ENCODE measurements around the gene PAX2.

Gene PAX2

GRCh38 chr10:100735337-100736143 lies 9.8 kb upstream of the PAX2 start:
- no peak overlapping the region for H2BK5ac ChIP-seq (ENCODE audit: low read length)
- DNase-seq = no peak
- peak overlapping the region; percentile 46 for H3K56ac ChIP-seq (ENCODE audit: low read length)
- no peak overlapping the region for H3K4me3 ChIP-seq (ENCODE audit: low read length)
- H3K79me1 ChIP-seq (ENCODE audit: low read length) = no peaks in the 10 kb centered on the region
- H3K27ac ChIP-seq (ENCODE audit: low read depth, low read length) = no peak overlapping the region
- H2BK15ac ChIP-seq (replicated peaks; ENCODE audit: low read depth) = no peak overlapping the region
- no peak overlapping the region for H3K18ac ChIP-seq (ENCODE audit: low read length)
- H3K36me3 ChIP-seq (ENCODE audit: control insufficient read depth, insufficient read depth, low read length) = no peaks in the 10 kb centered on the region
- H3K9ac ChIP-seq (ENCODE audit: low read length) = no peak overlapping the region
- H3K4me1 ChIP-seq (ENCODE audit: control insufficient read depth, low read depth, low read length) = peaks cover 10% of the 10 kb centered on the region
- peaks cover 85% of the 10 kb centered on the region for H3K27me3 ChIP-seq (ENCODE audit: insufficient read depth, low read length, poor library complexity)
- no peaks in the 10 kb centered on the region for H3K79me2 ChIP-seq (ENCODE audit: control insufficient read depth, insufficient read depth, low read length)
- no peak overlapping the region for H4K5ac ChIP-seq (ENCODE audit: low read length)
- H3K23ac ChIP-seq (ENCODE audit: low read length) = no peak overlapping the region
- no CpG with 5 or more reads among the region's 73 CpGs for WGBS (ENCODE audit: extremely low coverage, insufficient coverage, low lambda C conversion rate)
- no peak overlapping the region for H3K4ac ChIP-seq (ENCODE audit: low read depth, low read length)
- no peak overlapping the region for H4K8ac ChIP-seq (ENCODE audit: low read depth, low read length)
- H3K4me2 ChIP-seq (ENCODE audit: low read length) = peak overlapping the region; percentile 5
- no peak overlapping the region for H2BK120ac ChIP-seq (ENCODE audit: low read depth, low read length)
- H2AK5ac ChIP-seq (ENCODE audit: low read length) = no peak overlapping the region

GRCh38 chr10:100736144-100736808 lies 9.1 kb upstream of the PAX2 start:
- Histone ChIP-seq H2AK5ac (ENCODE audit: low read length) (no peak overlapping the region), H4K8ac (ENCODE audit: low read depth, low read length) (no peak overlapping the region), H3K56ac (ENCODE audit: low read length) (no peak overlapping the region), H3K27me3 (ENCODE audit: insufficient read depth, low read length, poor library complexity) (peaks cover 86% of the 10 kb centered on the region), H3K27ac (ENCODE audit: low read depth, low read length) (no peak overlapping the region), H3K4me1 (ENCODE audit: control insufficient read depth, low read depth, low read length) (peaks cover 8% of the 10 kb centered on the region), H4K5ac (ENCODE audit: low read length) (no peak overlapping the region), H2BK120ac (ENCODE audit: low read depth, low read length) (no peak overlapping the region), H3K4me2 (ENCODE audit: low read length) (no peak overlapping the region), H3K79me2 (ENCODE audit: control insufficient read depth, insufficient read depth, low read length) (no peaks in the 10 kb centered on the region), H3K79me1 (ENCODE audit: low read length) (no peaks in the 10 kb centered on the region), H3K23ac (ENCODE audit: low read length) (peak overlapping the region; percentile 7), H3K4me3 (ENCODE audit: low read length) (no peak overlapping the region), H2BK15ac (replicated peaks; ENCODE audit: low read depth) (no peak overlapping the region), H3K36me3 (ENCODE audit: control insufficient read depth, insufficient read depth, low read length) (no peaks in the 10 kb centered on the region), H3K4ac (ENCODE audit: low read depth, low read length) (no peak overlapping the region), H2BK5ac (ENCODE audit: low read length) (no peak overlapping the region), H3K9ac (ENCODE audit: low read length) (no peak overlapping the region), H3K18ac (ENCODE audit: low read length) (no peak overlapping the region)
- no CpG with 5 or more reads among the region's 6 CpGs for WGBS (ENCODE audit: extremely low coverage, insufficient coverage, low lambda C conversion rate)
- DNase-seq = no peak

DNA sequence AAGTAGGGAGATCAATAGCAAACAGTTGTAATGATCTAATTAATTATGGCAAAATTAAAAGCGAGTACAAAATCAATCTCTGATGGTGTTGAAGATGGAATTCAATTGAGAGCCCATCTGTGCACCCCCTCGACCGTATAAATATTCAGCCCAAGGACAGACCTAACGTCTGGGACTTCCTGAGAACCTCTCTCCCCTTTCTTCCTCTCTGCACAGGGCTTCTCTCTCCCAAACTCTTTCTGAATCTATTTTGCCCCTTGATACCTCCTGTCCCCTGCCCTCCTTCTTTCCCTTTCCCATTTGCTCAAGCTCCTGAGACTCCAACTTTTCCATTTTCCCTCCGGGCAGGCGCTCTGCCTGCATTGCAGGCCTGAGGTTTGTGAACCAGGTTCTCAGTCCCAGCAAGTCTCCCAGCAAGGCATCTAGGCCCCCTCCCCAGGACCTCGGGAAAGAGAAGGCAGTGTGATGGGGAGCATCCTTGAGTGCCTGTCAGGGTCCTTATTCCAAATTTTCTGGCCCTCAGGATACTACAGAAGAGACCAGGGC lies 8.5 kb upstream of the PAX2 start:
- H3K4me3 ChIP-seq (ENCODE audit: low read length) = no peak overlapping the region
- WGBS (ENCODE audit: extremely low coverage, insufficient coverage, low lambda C conversion rate) = no CpG with 5 or more reads among the region's 7 CpGs

DNA sequence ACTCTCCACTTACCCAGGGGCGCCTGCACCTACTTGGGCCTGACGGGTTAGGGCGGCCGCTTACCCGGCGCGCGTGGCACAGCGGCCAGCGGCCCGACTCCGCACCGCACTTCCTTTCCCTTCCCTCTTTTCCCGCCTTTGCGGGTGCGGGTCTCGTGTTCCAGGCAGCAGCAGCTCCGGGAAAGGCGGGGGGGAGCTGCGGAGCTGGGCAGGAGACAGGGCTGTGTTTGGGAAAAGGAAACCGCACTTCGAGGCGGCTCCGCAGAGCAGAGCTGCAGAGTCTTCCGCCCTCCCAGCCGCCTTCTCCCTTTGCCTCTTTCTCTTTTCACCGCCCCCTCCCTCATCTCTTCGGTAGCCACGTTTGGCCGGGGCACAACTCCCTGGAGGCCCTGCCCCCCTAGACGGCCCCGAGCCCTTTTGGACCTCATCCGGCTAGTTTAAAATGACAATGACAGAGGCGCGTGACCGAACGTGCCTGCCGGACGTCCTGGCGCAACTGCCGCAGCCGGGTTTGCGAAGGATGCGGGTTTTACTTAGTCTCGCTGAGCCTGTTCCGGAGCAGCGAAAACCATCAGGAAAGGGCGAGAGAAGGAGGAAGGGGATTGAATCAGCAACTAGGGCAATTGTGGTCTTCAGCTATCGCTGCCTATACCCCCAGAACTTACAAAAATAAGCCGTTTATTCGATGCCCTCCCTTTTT lies 7.9 kb upstream of the PAX2 start:
- no peak overlapping the region for H3K4me3 ChIP-seq (ENCODE audit: low read length)
- no peak overlapping the region for H2AK5ac ChIP-seq (ENCODE audit: low read length)
- WGBS (ENCODE audit: extremely low coverage, insufficient coverage, low lambda C conversion rate) = no CpG with 5 or more reads among the region's 51 CpGs

More for the DNA sequence above, 8.5 kb upstream of the PAX2 start:
- Histone ChIP-seq H4K5ac (ENCODE audit: low read length) (no peak overlapping the region), H3K4me2 (ENCODE audit: low read length) (no peak overlapping the region), H2BK5ac (ENCODE audit: low read length) (no peak overlapping the region), H2BK120ac (ENCODE audit: low read depth, low read length) (no peak overlapping the region), H2BK15ac (replicated peaks; ENCODE audit: low read depth) (no peak overlapping the region), H3K27me3 (ENCODE audit: insufficient read depth, low read length, poor library complexity) (peaks cover 84% of the 10 kb centered on the region), H2AK5ac (ENCODE audit: low read length) (no peak overlapping the region), H3K4ac (ENCODE audit: low read depth, low read length) (no peak overlapping the region), H3K79me2 (ENCODE audit: control insufficient read depth, insufficient read depth, low read length) (no peaks in the 10 kb centered on the region), H4K8ac (ENCODE audit: low read depth, low read length) (no peak overlapping the region), H3K79me1 (ENCODE audit: low read length) (no peaks in the 10 kb centered on the region), H3K4me1 (ENCODE audit: control insufficient read depth, low read depth, low read length) (peaks cover 8% of the 10 kb centered on the region), H3K23ac (ENCODE audit: low read length) (peak overlapping the region; percentile 7), H3K9ac (ENCODE audit: low read length) (no peak overlapping the region), H3K18ac (ENCODE audit: low read length) (no peak overlapping the region), H3K27ac (ENCODE audit: low read depth, low read length) (no peak overlapping the region), H3K56ac (ENCODE audit: low read length) (no peak overlapping the region), H3K36me3 (ENCODE audit: control insufficient read depth, insufficient read depth, low read length) (no peaks in the 10 kb centered on the region)
- peak; percentile 34 for DNase-seq

DNA sequence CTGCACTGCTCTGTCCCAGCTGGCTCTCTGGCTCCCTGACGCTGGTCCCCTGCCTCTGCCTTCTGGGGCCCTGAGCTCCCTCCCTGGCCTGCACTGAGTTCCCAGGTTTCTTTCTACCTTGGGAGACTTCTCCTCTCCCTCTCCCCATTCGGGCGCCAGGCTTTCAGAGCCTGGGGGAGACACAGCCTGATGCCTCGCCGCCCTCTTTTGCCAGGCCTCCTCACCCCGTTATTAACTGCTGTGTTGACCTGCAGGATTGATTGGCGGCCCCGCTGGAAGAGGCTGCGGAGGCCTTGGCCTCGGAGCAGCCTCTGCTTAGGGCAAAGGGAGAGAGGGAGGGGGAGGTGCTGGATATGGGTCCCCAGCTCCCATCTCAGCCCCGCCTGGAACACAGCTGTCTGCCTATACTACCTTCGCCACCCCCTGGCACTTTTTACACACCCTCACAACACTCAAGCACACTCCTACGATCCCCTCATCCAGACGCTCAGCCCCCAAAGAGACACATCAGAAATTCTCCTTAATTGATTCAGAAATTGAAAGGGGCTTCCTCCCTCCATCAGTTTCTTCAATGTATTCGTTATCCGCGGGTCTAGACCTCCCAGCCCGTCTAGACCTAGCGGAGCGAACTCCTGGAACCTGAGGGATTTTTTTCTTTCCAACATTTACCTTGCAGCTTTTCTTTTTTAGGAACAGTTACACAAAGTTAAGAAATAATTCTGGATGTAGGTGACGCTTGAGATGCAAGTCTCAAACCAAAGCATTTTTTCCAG lies 7.1 kb upstream of the PAX2 start:
- H3K4ac ChIP-seq (ENCODE audit: low read depth, low read length) = no peak overlapping the region
- H3K18ac ChIP-seq (ENCODE audit: low read length) = no peak overlapping the region
- no peaks in the 10 kb centered on the region for H3K79me1 ChIP-seq (ENCODE audit: low read length)
- H3K4me2 ChIP-seq (ENCODE audit: low read length) = no peak overlapping the region
- H4K8ac ChIP-seq (ENCODE audit: low read depth, low read length) = no peak overlapping the region
- no peaks in the 10 kb centered on the region for H3K79me2 ChIP-seq (ENCODE audit: control insufficient read depth, insufficient read depth, low read length)
- H2BK120ac ChIP-seq (ENCODE audit: low read depth, low read length) = no peak overlapping the region
- no peak overlapping the region for H3K27ac ChIP-seq (ENCODE audit: low read depth, low read length)
- peaks cover 6% of the 10 kb centered on the region for H3K4me1 ChIP-seq (ENCODE audit: control insufficient read depth, low read depth, low read length)
- H3K4me3 ChIP-seq (ENCODE audit: low read length) = no peak overlapping the region
- H2AK5ac ChIP-seq (ENCODE audit: low read length) = no peak overlapping the region
- H4K5ac ChIP-seq (ENCODE audit: low read length) = no peak overlapping the region
- no peak overlapping the region for H3K56ac ChIP-seq (ENCODE audit: low read length)
- no peak overlapping the region for H3K23ac ChIP-seq (ENCODE audit: low read length)
- H3K36me3 ChIP-seq (ENCODE audit: control insufficient read depth, insufficient read depth, low read length) = no peaks in the 10 kb centered on the region
- peak; percentile 18 for DNase-seq
- H2BK5ac ChIP-seq (ENCODE audit: low read length) = no peak overlapping the region
- H3K27me3 ChIP-seq (ENCODE audit: insufficient read depth, low read length, poor library complexity) = peaks cover 83% of the 10 kb centered on the region
- no peak overlapping the region for H3K9ac ChIP-seq (ENCODE audit: low read length)
- WGBS (ENCODE audit: extremely low coverage, insufficient coverage, low lambda C conversion rate) = no CpG with 5 or more reads among the region's 21 CpGs
- H2BK15ac ChIP-seq (replicated peaks; ENCODE audit: low read depth) = no peak overlapping the region

More for the DNA sequence above, 7.9 kb upstream of the PAX2 start:
- Histone ChIP-seq H3K18ac (ENCODE audit: low read length) (no peak overlapping the region), H4K8ac (ENCODE audit: low read depth, low read length) (no peak overlapping the region), H3K27me3 (ENCODE audit: insufficient read depth, low read length, poor library complexity) (peaks cover 83% of the 10 kb centered on the region), H3K56ac (ENCODE audit: low read length) (peak overlapping the region; percentile 1), H2BK15ac (replicated peaks; ENCODE audit: low read depth) (no peak overlapping the region), H3K4ac (ENCODE audit: low read depth, low read length) (no peak overlapping the region), H3K79me2 (ENCODE audit: control insufficient read depth, insufficient read depth, low read length) (no peaks in the 10 kb centered on the region), H2BK5ac (ENCODE audit: low read length) (no peak overlapping the region), H4K5ac (ENCODE audit: low read length) (no peak overlapping the region), H3K4me1 (ENCODE audit: control insufficient read depth, low read depth, low read length) (peaks cover 6% of the 10 kb centered on the region), H3K23ac (ENCODE audit: low read length) (peak overlapping the region; percentile 7), H3K4me2 (ENCODE audit: low read length) (no peak overlapping the region), H3K79me1 (ENCODE audit: low read length) (no peaks in the 10 kb centered on the region), H2BK120ac (ENCODE audit: low read depth, low read length) (no peak overlapping the region), H3K27ac (ENCODE audit: low read depth, low read length) (no peak overlapping the region), H3K36me3 (ENCODE audit: control insufficient read depth, insufficient read depth, low read length) (no peaks in the 10 kb centered on the region), H3K9ac (ENCODE audit: low read length) (no peak overlapping the region)
- DNase-seq = peak; percentile 61

All from mesendoderm (in vitro differentiated cells).